Suprapubic skin (tissue), 4 donors: ENCODE measurements around the gene AFP. TPM values are rescaled to one million over a fixed set of nuclear protein-coding genes. Genes with fewer than 3 reads are reported as not detected.

Source experiments
- DNase-seq, 2 donors: peaks; one replicate each; pipeline ENCODE4 v3.0.0-alpha.2; 2019; ENCODE audit warnings: low spot score in 2 of 2
- H3K27ac ChIP-seq: fragments of 200-600 bp; sonication (generic); one replicate; pipeline ENCODE4 v1.5.1; 2019
- H3K27me3 ChIP-seq: fragments of 200-600 bp; sonication (generic); one replicate; pipeline ENCODE4 v1.5.1; 2019
- H3K36me3 ChIP-seq: fragments of 200-600 bp; sonication (generic); one replicate; pipeline ENCODE4 v1.5.1; 2019
- H3K4me1 ChIP-seq: fragments of 200-600 bp; sonication (generic); one replicate; pipeline ENCODE4 v1.5.1; 2019
- H3K4me3 ChIP-seq: fragments of 200-600 bp; sonication (generic); one replicate; pipeline ENCODE4 v1.5.1; 2019; ENCODE audit warnings: mild to moderate bottlenecking
- H3K9me3 ChIP-seq: fragments of 200-600 bp; sonication (generic); one replicate; pipeline ENCODE4 v1.5.1; 2019
- EP300 ChIP-seq: sonication (generic); formaldehyde crosslinking; IDR thresholded peaks from one replicate; pipeline ENCODE4 v1.6.1; 2017; ENCODE audit warnings: antibody characterized with exemption
- POLR2A ChIP-seq, 2 donors: fragments of 450-650 bp; IDR thresholded peaks; one replicate each; pipeline ENCODE4 v1.6.1; 2017; ENCODE audit warnings: antibody characterized with exemption in 2 of 2, mild to moderate bottlenecking in 2 of 2, moderate library complexity in 2 of 2
- POLR2AphosphoS5 ChIP-seq, 3 donors: sonication (generic); formaldehyde crosslinking; IDR thresholded peaks; one replicate each; pipeline ENCODE4 v1.6.1; 2017; ENCODE audit warnings: antibody characterized with exemption in 3 of 3
- WGBS: methylation state at CpG from one replicate; pipeline ENCODE4 v1.1.5; 2018; 5-methylcytosine and 5-hydroxymethylcytosine counted together
- total RNA-seq, 4 donors: library from RNA; depleted of rRNA; stranded (reverse); fragments of >200 nt; gene quantifications; one replicate each; pipeline ENCODE4 v1.1.0, GENCODE V29; 2016
- TF ChIP-seq, protein P1 (sequence below), 2 donors: fragments of 200-600 bp in 1 of 2; fragments of 450-650 bp in 1 of 2; sonication (generic) in 1 of 2; IDR thresholded peaks; one replicate each; pipeline ENCODE4 v1.5.1; 2016 to 2019; ENCODE audit warnings: antibody characterized with exemption in 2 of 2, mild to moderate bottlenecking in 1 of 2, moderate library complexity in 1 of 2

AFP gene
- total RNA-seq, 4 donors from 2014 or later: not detected

DNA sequence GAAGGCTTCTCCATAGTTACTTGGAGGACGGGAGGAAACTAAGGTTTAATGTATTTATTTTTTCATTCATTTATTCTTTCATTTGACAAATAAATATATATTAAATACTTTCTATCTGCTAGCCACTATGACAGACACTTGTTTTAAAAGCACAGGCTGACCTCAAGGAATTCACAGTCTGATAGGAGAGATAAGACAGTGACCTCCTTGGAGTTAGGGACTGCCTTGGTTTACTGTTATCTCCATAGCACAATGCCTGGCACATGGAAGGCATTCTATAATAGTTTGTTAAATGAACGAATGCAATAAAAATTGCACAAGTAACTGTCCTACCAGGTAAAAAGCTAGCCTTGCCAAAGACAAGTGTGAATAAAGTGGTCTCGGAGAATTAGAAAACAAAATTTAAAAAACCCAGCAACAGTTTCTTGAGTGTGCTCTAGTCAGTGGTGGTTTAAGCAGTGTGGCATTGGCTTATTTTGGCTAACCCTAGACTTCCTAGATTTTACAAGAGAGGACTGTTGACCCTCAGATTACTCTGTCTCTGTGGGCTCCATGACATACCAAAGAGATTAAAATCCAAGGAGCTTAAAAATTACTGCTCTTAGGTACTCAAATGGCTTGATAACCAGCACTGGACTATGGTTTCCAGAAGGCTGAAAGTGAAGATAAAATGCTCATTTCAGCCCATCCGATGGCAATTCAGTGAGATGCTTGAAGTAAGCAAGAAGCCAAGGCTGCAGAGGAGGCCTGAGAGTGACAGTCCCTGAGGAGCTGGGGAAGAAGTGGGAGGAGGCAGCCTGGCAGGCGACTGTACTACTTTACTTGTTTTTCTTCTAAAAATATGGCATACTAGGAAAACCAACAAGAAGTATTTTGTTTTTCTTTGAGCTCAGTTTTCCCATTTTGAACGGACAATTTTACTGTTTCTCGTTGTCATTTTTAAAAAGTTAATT lies 9.6 kb downstream of the AFP start:
- H3K4me1 ChIP-seq: peaks cover 4% of the 10 kb centered on the region
- WGBS: 85% methylated on average over 7 of the region's 7 CpGs
- H3K27ac ChIP-seq: no peak overlapping the region
- no peak for DNase-seq
- TF ChIP-seq EP300 (no peak), POLR2AphosphoS5 (IDR thresholded peaks at IDR 0.05) (no peak), POLR2A (IDR thresholded peaks at IDR 0.05) (no peak)
- TF ChIP-seq, protein P1, sequence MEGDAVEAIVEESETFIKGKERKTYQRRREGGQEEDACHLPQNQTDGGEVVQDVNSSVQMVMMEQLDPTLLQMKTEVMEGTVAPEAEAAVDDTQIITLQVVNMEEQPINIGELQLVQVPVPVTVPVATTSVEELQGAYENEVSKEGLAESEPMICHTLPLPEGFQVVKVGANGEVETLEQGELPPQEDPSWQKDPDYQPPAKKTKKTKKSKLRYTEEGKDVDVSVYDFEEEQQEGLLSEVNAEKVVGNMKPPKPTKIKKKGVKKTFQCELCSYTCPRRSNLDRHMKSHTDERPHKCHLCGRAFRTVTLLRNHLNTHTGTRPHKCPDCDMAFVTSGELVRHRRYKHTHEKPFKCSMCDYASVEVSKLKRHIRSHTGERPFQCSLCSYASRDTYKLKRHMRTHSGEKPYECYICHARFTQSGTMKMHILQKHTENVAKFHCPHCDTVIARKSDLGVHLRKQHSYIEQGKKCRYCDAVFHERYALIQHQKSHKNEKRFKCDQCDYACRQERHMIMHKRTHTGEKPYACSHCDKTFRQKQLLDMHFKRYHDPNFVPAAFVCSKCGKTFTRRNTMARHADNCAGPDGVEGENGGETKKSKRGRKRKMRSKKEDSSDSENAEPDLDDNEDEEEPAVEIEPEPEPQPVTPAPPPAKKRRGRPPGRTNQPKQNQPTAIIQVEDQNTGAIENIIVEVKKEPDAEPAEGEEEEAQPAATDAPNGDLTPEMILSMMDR (IDR thresholded peaks at IDR 0.05): no peak
- no peaks in the 10 kb centered on the region for H3K36me3 ChIP-seq
- H3K4me3 ChIP-seq: no peak overlapping the region
- H3K27me3 ChIP-seq: no peaks in the 10 kb centered on the region
- no peaks in the 10 kb centered on the region for H3K9me3 ChIP-seq

DNA sequence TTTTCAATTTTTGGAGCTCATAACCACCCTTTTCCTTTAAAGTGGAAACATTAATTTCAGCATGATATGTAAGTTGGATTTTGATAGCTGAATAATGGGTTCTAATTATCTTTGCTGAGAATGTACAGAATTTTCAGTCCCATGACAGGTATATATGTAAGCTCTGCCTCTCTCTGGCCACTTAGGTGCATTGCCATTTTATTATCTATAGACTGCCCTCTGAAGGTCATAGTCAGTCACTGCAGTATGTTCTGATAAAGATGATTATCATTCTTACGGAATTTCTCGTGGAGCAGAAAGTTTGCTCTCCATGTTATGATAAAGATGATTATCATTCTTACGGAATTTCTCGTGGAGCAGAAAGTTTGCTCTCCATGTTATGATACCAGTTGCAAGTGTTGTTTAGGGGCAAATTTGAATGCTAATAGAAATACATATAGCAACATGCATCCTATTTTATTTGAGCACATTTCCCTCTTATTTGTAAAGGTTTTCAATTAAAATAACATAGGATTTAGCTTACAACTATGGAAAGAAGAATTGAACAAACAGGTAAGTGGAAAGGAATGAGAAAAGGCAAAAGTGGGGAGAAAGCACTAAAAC lies 10.4 kb downstream of the AFP start:
- WGBS: 21% methylated on average over 4 of the region's 4 CpGs
- H3K9me3 ChIP-seq: no peaks in the 10 kb centered on the region
- no peak for DNase-seq
- H3K27me3 ChIP-seq: no peaks in the 10 kb centered on the region
- H3K4me3 ChIP-seq: no peak overlapping the region
- no peak overlapping the region for H3K27ac ChIP-seq
- TF ChIP-seq, protein P1 (IDR thresholded peaks at IDR 0.05): peak in 1 of 2 donors; percentile 58
- TF ChIP-seq POLR2AphosphoS5 (IDR thresholded peaks at IDR 0.05) (no peak), EP300 (no peak), POLR2A (IDR thresholded peaks at IDR 0.05) (no peak)
- no peaks in the 10 kb centered on the region for H3K36me3 ChIP-seq
- peaks cover 5% of the 10 kb centered on the region for H3K4me1 ChIP-seq

DNA sequence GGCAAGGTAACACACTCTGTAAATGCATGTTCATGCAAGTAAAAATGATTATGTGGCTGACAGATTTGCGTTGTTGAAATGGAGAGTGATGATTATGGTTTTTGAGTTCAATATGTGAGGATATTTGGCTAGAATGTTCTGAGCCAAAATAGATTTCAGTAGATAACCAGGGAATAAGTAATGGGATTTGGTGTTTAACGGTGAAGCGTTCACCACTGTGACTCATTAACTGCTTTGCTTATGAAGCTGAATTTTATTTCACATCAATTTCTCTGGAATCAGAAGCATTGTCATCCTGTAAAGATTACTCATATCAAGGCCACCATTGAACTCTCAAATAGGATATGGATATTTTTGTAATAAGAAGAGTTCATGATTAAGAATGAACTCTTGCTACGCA lies 11.7 kb downstream of the AFP start:
- 54% methylated on average over 4 of the region's 4 CpGs for WGBS
- no peaks in the 10 kb centered on the region for H3K27me3 ChIP-seq
- H3K9me3 ChIP-seq: no peaks in the 10 kb centered on the region
- no peak for DNase-seq
- H3K4me3 ChIP-seq: no peak overlapping the region
- no peak overlapping the region for H3K27ac ChIP-seq
- peaks cover 5% of the 10 kb centered on the region for H3K4me1 ChIP-seq
- H3K36me3 ChIP-seq: no peaks in the 10 kb centered on the region
- TF ChIP-seq, protein P1 (IDR thresholded peaks at IDR 0.05): no peak
- no peak for TF ChIP-seq POLR2AphosphoS5 (IDR thresholded peaks at IDR 0.05)
- no peak for TF ChIP-seq EP300
- no peak for TF ChIP-seq POLR2A (IDR thresholded peaks at IDR 0.05)

DNA sequence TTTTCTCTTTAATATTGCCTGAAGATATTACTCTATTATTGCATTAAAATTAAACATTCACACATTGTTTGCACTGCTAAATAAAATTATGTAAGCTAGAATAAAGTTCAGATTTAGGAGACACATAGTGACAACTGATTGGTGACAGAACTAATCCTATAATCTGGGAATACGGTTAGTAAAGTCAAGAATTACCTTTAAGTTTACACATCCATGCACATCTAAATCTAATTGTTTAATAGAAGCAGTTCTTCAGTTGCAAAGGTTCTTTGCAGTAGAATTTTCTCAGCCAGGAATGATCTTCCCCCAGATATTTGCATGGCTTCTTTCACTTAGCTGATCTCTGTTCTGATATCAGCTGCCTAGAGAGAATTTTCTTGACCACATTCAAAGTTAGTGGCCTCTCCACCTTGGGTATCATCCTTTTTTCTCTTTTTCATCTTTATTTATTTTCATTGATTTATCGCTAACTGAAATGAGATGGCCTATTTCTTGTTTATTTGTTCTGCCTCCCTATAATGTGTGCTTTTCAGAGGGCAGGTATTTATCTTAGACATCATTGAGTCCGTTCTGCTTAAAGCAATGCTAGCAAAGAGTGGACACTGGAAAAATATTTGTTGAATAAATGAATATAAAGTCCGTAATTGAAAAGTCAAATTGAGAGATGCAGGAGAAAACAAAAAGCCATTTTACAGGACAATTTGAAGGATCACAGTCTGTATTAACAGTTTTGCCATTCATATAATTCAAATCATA lies 12.6 kb downstream of the AFP start:
- no peak overlapping the region for H3K4me3 ChIP-seq
- WGBS: 90% methylated on average over 4 of the region's 4 CpGs

More for the DNA sequence above, 12.6 kb downstream of the AFP start:
- TF ChIP-seq EP300 (no peak), POLR2A (IDR thresholded peaks at IDR 0.05) (no peak), POLR2AphosphoS5 (IDR thresholded peaks at IDR 0.05) (no peak)
- TF ChIP-seq, protein P1 (IDR thresholded peaks at IDR 0.05): no peak
- DNase-seq: no peak
- H3K27me3 ChIP-seq: no peaks in the 10 kb centered on the region
- H3K27ac ChIP-seq: no peak overlapping the region
- no peaks in the 10 kb centered on the region for H3K36me3 ChIP-seq
- no peaks in the 10 kb centered on the region for H3K9me3 ChIP-seq
- H3K4me1 ChIP-seq: peaks cover 5% of the 10 kb centered on the region
